Activated CD4-positive, alpha-beta T cell treated with anti-CD3 and anti-CD28 coated beads, Interleukin-10, Interleukin-2, amounts not matched to agents 100 ng/mL and 50 ng/mL, durations not matched to agents 16 hours and 8 hours (primary cell): ENCODE results near the gene LYPLAL1.
"Not testable (repeated sequence)": the region's sequence is repeated elsewhere in the genome, so short reads cannot be mapped to it uniquely, and the experiment has no call there.

Experiments
- DNase-seq: peaks from one replicate; pipeline ENCODE4 v3.0.0-alpha.2; 2020

Gene LYPLAL1

GRCh38 chr1:219223496-219223895 is 49.8 kb downstream of the LYPLAL1 start:
- DNase-seq: no peak

- no peak for DNase-seq
Measured at GRCh38 chr1:219226196-219226595, 52.5 kb downstream of the LYPLAL1 start.

GRCh38 chr1:219227360-219228057 is 53.8 kb downstream of the LYPLAL1 start:
- DNase-seq: no peak

GRCh38 chr1:219228058-219228419 is 54.4 kb downstream of the LYPLAL1 start:
- DNase-seq: no peak

- no peak for DNase-seq
Measured at GRCh38 chr1:219232890-219233289, 59.2 kb downstream of the LYPLAL1 start.

GRCh38 chr1:219235903-219236481 is 62.3 kb downstream of the LYPLAL1 start:
- DNase-seq: no peak

GRCh38 chr1:219236933-219237610 is 63.4 kb downstream of the LYPLAL1 start:
- DNase-seq: no peak

- no peak for DNase-seq
Measured at GRCh38 chr1:219239518-219239917, 65.8 kb downstream of the LYPLAL1 start.

- DNase-seq: no peak
Measured at GRCh38 chr1:219244864-219245263, 71.2 kb downstream of the LYPLAL1 start.

- no peak for DNase-seq
Measured at GRCh38 chr1:219247441-219247840, 73.8 kb downstream of the LYPLAL1 start.

GRCh38 chr1:219250468-219250867 is 76.8 kb downstream of the LYPLAL1 start:
- DNase-seq: not testable (repeated sequence)

- no peak for DNase-seq
Measured at GRCh38 chr1:219257751-219258150, 84.1 kb downstream of the LYPLAL1 start.

- DNase-seq: no peak
Measured at GRCh38 chr1:219261454-219261853, 87.8 kb downstream of the LYPLAL1 start.
